OCI-LY3 (cell line): Measurements from ENCODE around the gene XPO6.

Source experiments
- H2AFZ ChIP-seq: fragments of 200-600, 300-600 bp; shearing (Covaris generic); 2 replicates; pipeline ENCODE4 v1.6.0; 2014; ENCODE audit warnings: antibody characterized with exemption, low read depth, low read length
- H3K27ac ChIP-seq: fragments of 200-600, 300-600 bp; sonication (generic); 2 replicates; pipeline ENCODE4 v1.5.1; 2014; ENCODE audit warnings: mild to moderate bottlenecking, low read length, moderate library complexity, mixed read lengths
- H3K27me3 ChIP-seq: fragments of 200-600, 300-600 bp; sonication (generic); 2 replicates; pipeline ENCODE4 v1.6.1; 2014; ENCODE audit warnings: low read depth, low read length, mixed read lengths
- H3K36me3 ChIP-seq: fragments of 200-600, 300-600 bp; sonication (generic); replicated peaks from 2 replicates; pipeline ENCODE3; 2014; ENCODE audit warnings: low read depth, low read length, mixed read lengths
- H3K4me1 ChIP-seq: fragments of 300-600, 200-600 bp; sonication (generic); 2 replicates; pipeline ENCODE4 v1.6.1; 2014; ENCODE audit warnings: low read length, mixed read lengths
- H3K4me2 ChIP-seq: fragments of 200-600, 300-600 bp; sonication (generic); 2 replicates; pipeline ENCODE4 v1.6.1; 2014; ENCODE audit warnings: low read length, mixed read lengths
- H3K4me3 ChIP-seq: fragments of 300-600, 200-600 bp; sonication (generic); 2 replicates; pipeline ENCODE4 v1.5.1; 2014; ENCODE audit warnings: antibody characterized with exemption, mild to moderate bottlenecking, low read length, moderate library complexity
- H3K79me2 ChIP-seq: fragments of 300-600, 200-600 bp; shearing (Covaris generic); 2 replicates; pipeline ENCODE4 v1.6.1; 2014; ENCODE audit warnings: mild to moderate bottlenecking, low read length, mixed read lengths
- H3K9ac ChIP-seq: fragments of 300-600, 200-600 bp; shearing (Covaris generic); 2 replicates; pipeline ENCODE4 v1.6.0; 2014; ENCODE audit warnings: mild to moderate bottlenecking, low read length, moderate library complexity
- H3K9me3 ChIP-seq: fragments of 200-600, 300-600 bp; shearing (Covaris generic); 2 replicates; pipeline ENCODE4 v1.6.1; 2014; ENCODE audit warnings: low read length, mixed read lengths; ENCODE audit not compliant: insufficient read depth
- H4K20me1 ChIP-seq: fragments of 200-600, 300-600 bp; sonication (generic); 2 replicates; pipeline ENCODE4 v1.6.1; 2016; ENCODE audit warnings: low read length, mixed read lengths; ENCODE audit not compliant: insufficient read depth
- EZH2phosphoT487 ChIP-seq: fragments of 200-600 bp; shearing (Covaris generic); IDR thresholded peaks from 2 replicates; pipeline ENCODE4 v1.6.1; 2018; ENCODE audit warnings: antibody characterized with exemption, mixed run types, low read depth
- TF ChIP-seq, protein P1 (sequence below): fragments of 200-600, 300-600 bp; sonication (generic); IDR thresholded peaks from 2 replicates; pipeline ENCODE4 v1.5.1; 2014; ENCODE audit warnings: antibody characterized with exemption, low read length, low read depth

The XPO6 gene

DNA sequence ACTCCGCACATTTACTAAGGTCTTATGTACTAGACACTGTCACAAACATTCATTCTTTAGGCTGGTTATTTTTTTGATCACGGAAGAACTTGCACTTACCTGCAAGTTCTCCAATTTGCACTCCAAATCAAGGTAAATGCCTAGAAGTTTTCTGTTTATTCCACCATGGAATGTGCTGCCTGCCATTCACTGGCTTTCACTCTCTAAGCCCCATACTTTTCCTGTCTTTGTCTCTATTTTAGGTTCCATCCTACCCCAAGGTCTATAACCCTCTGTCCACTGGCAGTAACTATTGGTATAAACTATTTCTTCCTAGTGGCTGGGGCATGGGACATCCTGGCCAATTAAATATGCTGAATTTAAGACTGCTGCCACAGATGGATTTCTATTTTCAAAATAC lies 15.9 kb downstream of the XPO6 start:
- Histone ChIP-seq H4K20me1 (peaks cover 15% of the 10 kb centered on the region), H3K36me3 (peaks cover 36% of the 10 kb centered on the region), H3K4me2 (no peak overlapping the region), H2AFZ (no peak overlapping the region), H3K79me2 (peaks cover 100% of the 10 kb centered on the region), H3K4me3 (no peak overlapping the region), H3K9ac (no peak overlapping the region), H3K27ac (peak overlapping the region; percentile 18; the same call in 1 of the 2 replicates), H3K27me3 (no peaks in the 10 kb centered on the region), H3K4me1 (peaks cover 50% of the 10 kb centered on the region), H3K9me3 (no peaks in the 10 kb centered on the region)
- no peak for TF ChIP-seq EZH2phosphoT487
- TF ChIP-seq, protein P1, sequence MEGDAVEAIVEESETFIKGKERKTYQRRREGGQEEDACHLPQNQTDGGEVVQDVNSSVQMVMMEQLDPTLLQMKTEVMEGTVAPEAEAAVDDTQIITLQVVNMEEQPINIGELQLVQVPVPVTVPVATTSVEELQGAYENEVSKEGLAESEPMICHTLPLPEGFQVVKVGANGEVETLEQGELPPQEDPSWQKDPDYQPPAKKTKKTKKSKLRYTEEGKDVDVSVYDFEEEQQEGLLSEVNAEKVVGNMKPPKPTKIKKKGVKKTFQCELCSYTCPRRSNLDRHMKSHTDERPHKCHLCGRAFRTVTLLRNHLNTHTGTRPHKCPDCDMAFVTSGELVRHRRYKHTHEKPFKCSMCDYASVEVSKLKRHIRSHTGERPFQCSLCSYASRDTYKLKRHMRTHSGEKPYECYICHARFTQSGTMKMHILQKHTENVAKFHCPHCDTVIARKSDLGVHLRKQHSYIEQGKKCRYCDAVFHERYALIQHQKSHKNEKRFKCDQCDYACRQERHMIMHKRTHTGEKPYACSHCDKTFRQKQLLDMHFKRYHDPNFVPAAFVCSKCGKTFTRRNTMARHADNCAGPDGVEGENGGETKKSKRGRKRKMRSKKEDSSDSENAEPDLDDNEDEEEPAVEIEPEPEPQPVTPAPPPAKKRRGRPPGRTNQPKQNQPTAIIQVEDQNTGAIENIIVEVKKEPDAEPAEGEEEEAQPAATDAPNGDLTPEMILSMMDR, result no peak

DNA sequence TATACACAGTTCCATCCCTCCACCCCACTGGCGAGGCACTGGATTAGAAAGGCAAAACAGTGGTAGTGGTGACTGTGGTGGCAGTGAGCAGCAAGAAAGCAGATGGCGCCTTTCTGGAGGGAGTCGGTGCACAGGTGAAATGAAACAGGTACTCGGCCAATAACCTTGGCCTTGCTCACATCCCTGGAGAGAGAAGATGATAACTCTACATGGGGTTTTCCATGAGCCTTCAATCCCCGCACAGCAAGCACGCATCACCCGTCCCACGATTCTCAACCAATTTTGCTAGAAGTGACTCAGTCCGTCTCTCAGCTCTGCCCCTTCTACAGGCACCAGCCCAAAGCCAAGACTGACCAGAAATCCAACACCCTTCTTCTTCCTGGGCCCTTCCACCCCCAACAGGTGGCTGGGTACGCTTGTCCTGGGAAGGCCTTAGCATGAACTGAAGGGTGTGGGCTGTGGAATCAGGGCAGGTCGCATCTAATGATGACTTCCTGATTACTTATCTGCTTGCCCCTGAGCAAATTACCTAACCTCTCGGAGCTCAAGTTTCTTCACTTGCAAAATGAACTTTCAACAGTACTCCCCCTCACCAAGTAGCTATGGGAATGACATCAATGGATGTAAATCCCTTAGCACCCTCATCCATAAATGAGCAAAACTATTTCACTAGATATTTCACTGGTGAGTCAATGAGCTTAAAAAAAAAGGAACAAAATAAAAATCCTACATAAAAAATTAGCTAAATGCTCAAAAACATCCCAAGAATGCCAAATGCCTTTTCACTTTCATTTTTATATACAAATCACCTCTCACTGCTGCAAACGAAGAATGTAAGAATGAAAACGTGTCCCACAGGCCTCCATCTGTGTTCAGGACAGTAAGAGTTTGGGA lies 18.0 kb downstream of the XPO6 start:
- Histone ChIP-seq H3K9me3 (no peaks in the 10 kb centered on the region), H3K4me1 (peaks cover 70% of the 10 kb centered on the region), H4K20me1 (0 out of 2 replicates have a peak, but pooled peaks cover 7% of the 10 kb centered on the region), H2AFZ (no peak overlapping the region), H3K4me2 (peak overlapping the region; percentile 81), H3K27me3 (no peaks in the 10 kb centered on the region), H3K36me3 (peaks cover 36% of the 10 kb centered on the region), H3K9ac (peak overlapping the region; percentile 63), H3K27ac (peak overlapping the region; percentile 90), H3K79me2 (peaks cover 100% of the 10 kb centered on the region), H3K4me3 (peak overlapping the region; percentile 68)
- TF ChIP-seq EZH2phosphoT487, result no peak
- TF ChIP-seq, protein P1, result no peak

DNA sequence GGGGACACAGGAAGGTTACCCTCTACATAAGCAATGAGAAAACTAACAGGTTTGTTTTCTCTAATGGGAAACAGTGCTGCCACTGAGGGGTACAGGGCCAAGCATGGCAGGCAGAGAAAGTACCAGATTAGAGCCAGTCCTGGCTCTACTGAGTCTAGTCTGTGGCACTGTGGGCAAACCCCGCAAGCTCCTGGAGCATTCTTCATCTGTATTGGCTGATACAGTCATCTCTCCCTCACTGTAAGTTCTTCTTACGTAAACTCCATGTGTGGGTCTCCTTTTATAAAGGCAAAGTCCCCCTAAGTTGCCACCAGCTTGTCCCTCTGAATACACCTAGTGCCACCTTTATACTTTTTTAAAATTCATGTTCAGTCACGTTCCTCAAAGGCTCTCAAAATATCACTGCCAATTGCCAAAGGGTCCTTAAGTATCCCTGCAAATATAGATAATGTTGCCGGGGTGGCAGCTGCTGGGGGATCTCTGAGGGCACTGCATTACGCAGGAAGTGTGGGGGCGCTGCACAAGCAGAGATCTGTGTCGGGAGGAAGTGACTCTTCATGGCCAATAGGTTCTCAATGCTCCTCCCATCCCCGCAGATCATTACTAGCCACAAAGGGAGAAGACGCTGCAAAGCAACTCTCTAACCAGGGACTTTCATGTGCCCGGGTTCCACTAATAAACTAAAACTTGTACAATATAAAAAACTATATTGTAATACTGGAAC lies 18.8 kb downstream of the XPO6 start:
- Histone ChIP-seq H3K9me3 (no peaks in the 10 kb centered on the region), H4K20me1 (0 out of 2 replicates have a peak, but pooled peaks cover 7% of the 10 kb centered on the region), H3K4me2 (peak overlapping the region; percentile 81), H3K4me1 (peaks cover 76% of the 10 kb centered on the region), H3K9ac (peak overlapping the region; percentile 63), H3K79me2 (peaks cover 96% of the 10 kb centered on the region), H3K27ac (peak overlapping the region; percentile 90), H3K4me3 (peak overlapping the region; percentile 68), H3K27me3 (no peaks in the 10 kb centered on the region), H3K36me3 (peaks cover 36% of the 10 kb centered on the region), H2AFZ (no peak overlapping the region)
- TF ChIP-seq EZH2phosphoT487, result no peak
- TF ChIP-seq, protein P1, result peak; percentile 64

DNA sequence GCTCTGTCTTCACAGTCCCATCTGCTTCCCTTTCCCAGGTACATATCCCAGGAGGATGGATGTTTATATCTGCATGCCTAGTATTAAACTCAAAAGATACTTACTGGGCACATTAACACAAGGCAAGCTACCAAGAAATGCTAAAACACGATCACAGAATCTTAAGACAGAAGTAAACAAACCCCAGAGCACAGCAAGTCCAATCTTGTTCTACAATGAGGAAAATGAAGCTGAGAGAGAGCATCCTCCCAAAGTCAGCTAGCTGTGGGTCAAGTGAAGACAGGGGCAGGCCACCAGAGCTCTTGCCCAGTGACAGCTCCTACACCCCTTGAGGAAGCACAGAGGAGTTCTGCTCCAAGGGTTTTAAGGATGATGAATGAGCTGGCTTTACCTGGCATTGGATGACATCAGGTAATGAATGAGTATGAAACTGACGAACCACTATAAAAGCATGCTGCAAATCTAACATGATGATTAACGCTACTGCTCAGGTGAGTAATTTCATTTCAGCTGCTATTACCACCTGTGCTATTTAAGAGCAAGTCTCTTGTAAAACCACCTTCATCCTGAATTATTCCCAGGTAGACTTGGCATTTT lies 20.3 kb downstream of the XPO6 start:
- Histone ChIP-seq H4K20me1 (0 out of 2 replicates have a peak, but pooled peaks cover 7% of the 10 kb centered on the region), H3K9me3 (no peaks in the 10 kb centered on the region), H3K4me1 (peaks cover 86% of the 10 kb centered on the region), H2AFZ (no peak overlapping the region), H3K4me3 (no peak overlapping the region), H3K36me3 (peaks cover 33% of the 10 kb centered on the region), H3K27me3 (no peaks in the 10 kb centered on the region), H3K27ac (peak overlapping the region; percentile 33), H3K9ac (no peak overlapping the region), H3K4me2 (no peak overlapping the region), H3K79me2 (peaks cover 91% of the 10 kb centered on the region)
- TF ChIP-seq, protein P1, result no peak
- TF ChIP-seq EZH2phosphoT487, result no peak
